ENCODE results near the gene DMBX1.

DNA sequence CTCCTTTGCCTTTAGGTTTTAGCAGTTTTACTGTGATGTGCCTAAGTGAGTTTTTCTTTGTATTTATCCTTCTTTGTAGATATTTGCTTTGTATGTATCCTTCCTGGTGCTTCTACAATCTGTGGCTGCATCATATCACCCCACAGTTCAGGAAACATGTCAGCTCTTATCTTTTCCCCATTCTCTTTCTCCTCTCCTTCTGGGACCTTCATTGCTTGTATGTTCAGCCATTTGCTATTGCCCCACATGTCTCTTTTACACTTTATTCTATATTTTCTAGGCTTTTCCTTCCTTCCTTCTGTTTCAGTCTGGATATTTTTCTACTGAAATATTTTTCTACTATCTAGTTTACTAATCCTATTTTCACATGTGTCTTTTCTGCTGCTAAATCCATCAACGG, 46.9 kb downstream of the DMBX1 start:
- TF ChIP-seq, protein P1, sequence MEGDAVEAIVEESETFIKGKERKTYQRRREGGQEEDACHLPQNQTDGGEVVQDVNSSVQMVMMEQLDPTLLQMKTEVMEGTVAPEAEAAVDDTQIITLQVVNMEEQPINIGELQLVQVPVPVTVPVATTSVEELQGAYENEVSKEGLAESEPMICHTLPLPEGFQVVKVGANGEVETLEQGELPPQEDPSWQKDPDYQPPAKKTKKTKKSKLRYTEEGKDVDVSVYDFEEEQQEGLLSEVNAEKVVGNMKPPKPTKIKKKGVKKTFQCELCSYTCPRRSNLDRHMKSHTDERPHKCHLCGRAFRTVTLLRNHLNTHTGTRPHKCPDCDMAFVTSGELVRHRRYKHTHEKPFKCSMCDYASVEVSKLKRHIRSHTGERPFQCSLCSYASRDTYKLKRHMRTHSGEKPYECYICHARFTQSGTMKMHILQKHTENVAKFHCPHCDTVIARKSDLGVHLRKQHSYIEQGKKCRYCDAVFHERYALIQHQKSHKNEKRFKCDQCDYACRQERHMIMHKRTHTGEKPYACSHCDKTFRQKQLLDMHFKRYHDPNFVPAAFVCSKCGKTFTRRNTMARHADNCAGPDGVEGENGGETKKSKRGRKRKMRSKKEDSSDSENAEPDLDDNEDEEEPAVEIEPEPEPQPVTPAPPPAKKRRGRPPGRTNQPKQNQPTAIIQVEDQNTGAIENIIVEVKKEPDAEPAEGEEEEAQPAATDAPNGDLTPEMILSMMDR (conservative IDR thresholded peaks at IDR 0.05), result no peak
- TF ChIP-seq ZFX (IDR thresholded peaks at IDR 0.05), result no peak

All from C4-2B (cell line).